Activated CD4-positive, alpha-beta T cell treated with anti-CD3 and anti-CD28 coated beads, Interleukin-2, amount 10 ng/mL, durations not matched to agents 24 days and 14 days (primary cell): Measurements from ENCODE around the gene CABLES1. TPM values are rescaled to one million over a fixed set of nuclear protein-coding genes. Genes with fewer than 3 reads are reported as not detected.

Experiments
- DNase-seq: peaks from one replicate; pipeline ENCODE4 v3.0.0; 2022
- H3K27ac Mint-ChIP-seq: one replicate; pipeline ENCODE4 v1.8.0; 2022; ENCODE audit warnings: mild to moderate bottlenecking, mixed read lengths
- H3K27me3 Mint-ChIP-seq: one replicate; pipeline ENCODE4 v1.8.0; 2022; ENCODE audit warnings: mixed read lengths
- H3K36me3 Mint-ChIP-seq: one replicate; pipeline ENCODE4 v1.8.0; 2022; ENCODE audit warnings: low read depth, mild to moderate bottlenecking, mixed read lengths
- H3K4me1 Mint-ChIP-seq: one replicate; pipeline ENCODE4 v1.8.0; 2021; ENCODE audit warnings: mixed read lengths
- H3K4me3 Mint-ChIP-seq: one replicate; pipeline ENCODE4 v1.8.0; 2022; ENCODE audit warnings: mild to moderate bottlenecking, moderate library complexity, mixed read lengths
- H3K9me3 Mint-ChIP-seq: one replicate; pipeline ENCODE4 v1.8.0; 2021; ENCODE audit warnings: mixed read lengths
- intact Hi-C: fragments of 100-400 bp; cut with micrococcal nuclease; formaldehyde crosslinking; loops from one replicate; pipeline ENCODE4 v1.15.1; 2023
- total RNA-seq: library from RNA; stranded (reverse); gene quantifications from 2 replicates; pipeline ENCODE4 v1.2.3, GENCODE V29; 2022

The CABLES1 gene
- total RNA-seq, 1 donor from 2014 or later: 6.4 TPM

DNA sequence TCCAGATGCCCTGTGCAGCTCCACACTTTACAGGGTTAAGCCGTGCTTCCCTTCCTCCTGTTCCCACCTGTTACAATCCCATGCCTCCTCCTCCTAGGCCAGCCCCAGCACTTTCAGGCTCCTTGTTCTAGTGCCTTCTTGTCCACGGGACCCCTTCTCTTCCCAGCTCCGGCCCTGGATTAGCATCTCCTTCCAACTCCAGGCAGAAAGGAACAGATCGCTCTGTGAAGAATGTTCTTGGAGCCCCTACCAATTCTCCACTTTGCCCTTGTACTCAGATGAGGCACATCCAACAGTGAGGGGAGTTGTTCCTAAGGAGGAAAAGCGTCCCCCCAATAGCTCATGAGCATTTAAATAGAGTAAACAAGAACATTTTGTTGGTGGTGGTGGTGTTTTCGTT is 72.7 kb downstream of the CABLES1 start:
- peaks cover 19% of the 10 kb centered on the region for H3K36me3 Mint-ChIP-seq
- intact Hi-C loops: no loop called here
- no peak overlapping the region for H3K4me3 Mint-ChIP-seq
- no peak overlapping the region for H3K27ac Mint-ChIP-seq
- H3K27me3 Mint-ChIP-seq: no peaks in the 10 kb centered on the region
- no peak for DNase-seq
- H3K9me3 Mint-ChIP-seq: peaks cover 14% of the 10 kb centered on the region
- peaks cover 13% of the 10 kb centered on the region for H3K4me1 Mint-ChIP-seq

GRCh38 chr18:23208600-23208999 is 73.3 kb downstream of the CABLES1 start:
- DNase-seq: no peak
- Mint-ChIP-seq H3K27me3 (no peaks in the 10 kb centered on the region), H3K36me3 (peaks cover 17% of the 10 kb centered on the region), H3K4me3 (no peak overlapping the region), H3K4me1 (peaks cover 11% of the 10 kb centered on the region), H3K27ac (peak overlapping the region; percentile 84), H3K9me3 (peaks cover 14% of the 10 kb centered on the region)
- intact Hi-C loops: no loop called here

DNA sequence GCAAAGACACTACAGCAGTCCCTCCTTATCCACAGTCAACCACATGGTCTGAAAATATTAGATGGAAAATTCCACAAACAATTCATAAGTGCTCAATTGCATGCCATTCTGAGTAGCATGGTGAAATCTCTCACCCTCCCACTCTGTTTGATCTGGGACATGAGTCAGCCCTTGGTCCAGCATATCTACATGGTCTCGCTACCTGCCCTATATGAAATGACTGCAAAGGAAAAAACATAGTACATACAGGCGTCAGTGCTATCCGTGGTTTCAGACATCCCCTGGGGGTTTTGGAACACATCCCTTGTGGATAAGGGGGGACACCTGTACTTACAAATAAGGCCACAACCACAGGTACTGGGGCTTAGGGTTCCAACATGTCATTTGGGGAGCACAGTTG is 73.7 kb downstream of the CABLES1 start:
- Mint-ChIP-seq H3K27ac (peak overlapping the region; percentile 84), H3K9me3 (peaks cover 14% of the 10 kb centered on the region), H3K27me3 (no peaks in the 10 kb centered on the region), H3K4me3 (no peak overlapping the region), H3K4me1 (peaks cover 11% of the 10 kb centered on the region), H3K36me3 (peaks cover 17% of the 10 kb centered on the region)
- no peak for DNase-seq
- intact Hi-C loops: loop anchor here (1.0 kb wide), 2 partner anchors 22 to 75 kb away; no protein-coding TSS in a partner anchor

DNA sequence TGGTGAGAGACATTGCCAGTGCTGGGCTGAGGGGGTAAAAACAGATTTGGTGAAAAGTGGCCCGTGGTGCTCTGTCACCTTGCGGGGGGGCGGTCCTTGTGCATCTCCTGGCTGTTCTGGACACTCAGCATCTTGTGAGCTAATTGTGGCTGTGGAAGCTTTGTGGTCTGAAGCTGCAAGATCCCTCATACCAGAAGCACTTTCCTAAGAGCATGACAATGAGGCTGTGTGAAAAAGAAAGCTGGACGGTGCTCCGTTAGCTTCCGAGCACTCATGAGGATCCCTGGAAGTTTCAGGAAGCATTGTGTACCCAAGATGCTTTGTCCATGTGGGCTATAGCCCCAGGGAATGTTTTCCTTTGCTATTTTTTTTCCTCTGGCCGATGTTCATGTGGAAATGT is 74.5 kb downstream of the CABLES1 start:
- H3K36me3 Mint-ChIP-seq: peaks cover 16% of the 10 kb centered on the region
- H3K4me3 Mint-ChIP-seq: no peak overlapping the region
- peaks cover 14% of the 10 kb centered on the region for H3K9me3 Mint-ChIP-seq
- no peaks in the 10 kb centered on the region for H3K27me3 Mint-ChIP-seq
- intact Hi-C loops: loop anchor here (1.0 kb wide), 2 partner anchors 22 to 75 kb away; no protein-coding TSS in a partner anchor
- peak overlapping the region; percentile 62 for H3K27ac Mint-ChIP-seq
- H3K4me1 Mint-ChIP-seq: peaks cover 11% of the 10 kb centered on the region
- DNase-seq: no peak

DNA sequence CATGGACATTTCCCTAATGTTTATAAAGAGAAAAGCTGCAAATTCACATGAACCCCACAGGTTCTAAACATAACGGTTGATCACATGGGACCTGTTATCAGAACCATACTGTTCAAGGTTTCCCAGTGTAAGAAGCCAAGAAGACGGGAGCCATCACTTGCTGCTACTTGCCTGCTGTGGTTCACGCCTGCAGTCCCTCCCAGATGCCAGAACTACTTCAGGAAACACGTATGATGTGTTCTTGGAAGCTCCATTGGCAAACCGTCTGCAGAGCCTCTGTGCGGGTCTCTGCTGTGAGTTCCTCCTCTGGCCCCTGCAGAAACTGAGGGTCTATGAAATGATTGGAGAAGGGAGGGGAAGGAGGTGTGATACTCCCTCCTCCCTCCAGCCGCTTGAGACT is 75.2 kb downstream of the CABLES1 start:
- Mint-ChIP-seq H3K27me3 (no peaks in the 10 kb centered on the region), H3K4me3 (no peak overlapping the region), H3K9me3 (peaks cover 14% of the 10 kb centered on the region), H3K4me1 (peaks cover 11% of the 10 kb centered on the region), H3K36me3 (peaks cover 16% of the 10 kb centered on the region), H3K27ac (no peak overlapping the region)
- intact Hi-C loops: no loop called here
- DNase-seq: no peak

- intact Hi-C loops: no loop called here
- Mint-ChIP-seq H3K4me1 (peaks cover 11% of the 10 kb centered on the region), H3K4me3 (no peak overlapping the region), H3K36me3 (peaks cover 16% of the 10 kb centered on the region), H3K27me3 (no peaks in the 10 kb centered on the region), H3K9me3 (peaks cover 14% of the 10 kb centered on the region), H3K27ac (no peak overlapping the region)
- no peak for DNase-seq
Measured at GRCh38 chr18:23211146-23211545, 75.9 kb downstream of the CABLES1 start.

GRCh38 chr18:23212161-23212560 is 76.9 kb downstream of the CABLES1 start:
- no peak for DNase-seq
- H3K36me3 Mint-ChIP-seq: peaks cover 14% of the 10 kb centered on the region
- peaks cover 14% of the 10 kb centered on the region for H3K9me3 Mint-ChIP-seq
- no peak overlapping the region for H3K4me3 Mint-ChIP-seq
- H3K27ac Mint-ChIP-seq: no peak overlapping the region
- H3K4me1 Mint-ChIP-seq: peaks cover 11% of the 10 kb centered on the region
- intact Hi-C loops: no loop called here
- no peaks in the 10 kb centered on the region for H3K27me3 Mint-ChIP-seq

- DNase-seq: no peak
- H3K4me1 Mint-ChIP-seq: peaks cover 11% of the 10 kb centered on the region
- peaks cover 10% of the 10 kb centered on the region for H3K36me3 Mint-ChIP-seq
- no peak overlapping the region for H3K4me3 Mint-ChIP-seq
- H3K27ac Mint-ChIP-seq: no peak overlapping the region
- H3K27me3 Mint-ChIP-seq: no peaks in the 10 kb centered on the region
- H3K9me3 Mint-ChIP-seq: peaks cover 8% of the 10 kb centered on the region
- intact Hi-C loops: no loop called here
Measured at GRCh38 chr18:23213200-23213599, 77.9 kb downstream of the CABLES1 start.

- Mint-ChIP-seq H3K4me1 (peaks cover 4% of the 10 kb centered on the region), H3K27ac (no peak overlapping the region), H3K36me3 (peaks cover 1% of the 10 kb centered on the region), H3K4me3 (no peak overlapping the region), H3K9me3 (no peaks in the 10 kb centered on the region), H3K27me3 (no peaks in the 10 kb centered on the region)
- intact Hi-C loops: no loop called here
- no peak for DNase-seq
Measured at GRCh38 chr18:23217781-23218180, 82.5 kb downstream of the CABLES1 start.

DNA sequence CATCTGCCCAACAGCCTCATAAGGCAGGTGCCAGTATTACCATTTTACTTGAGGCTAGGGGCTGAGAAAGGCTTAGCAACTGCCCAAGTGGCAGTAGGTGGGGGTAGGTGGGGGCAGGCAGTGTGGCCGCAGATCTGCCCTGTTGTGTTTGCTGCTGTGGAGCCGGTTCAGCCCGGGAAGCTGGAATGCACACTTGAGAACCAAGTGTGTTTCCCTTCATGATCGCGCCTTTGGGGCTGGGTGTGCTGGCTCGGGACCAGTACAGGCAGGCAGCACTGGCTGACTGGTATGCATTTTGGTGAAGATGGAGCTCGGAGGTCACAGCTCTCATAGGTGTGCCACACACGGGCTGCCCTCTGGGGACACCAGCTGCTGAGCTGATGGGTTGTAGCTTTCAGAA is 85.1 kb downstream of the CABLES1 start:
- H3K4me1 Mint-ChIP-seq: peaks cover 7% of the 10 kb centered on the region
- no peaks in the 10 kb centered on the region for H3K9me3 Mint-ChIP-seq
- intact Hi-C loops: no loop called here
- DNase-seq: no peak
- H3K27ac Mint-ChIP-seq: no peak overlapping the region
- H3K36me3 Mint-ChIP-seq: no peaks in the 10 kb centered on the region
- H3K27me3 Mint-ChIP-seq: no peaks in the 10 kb centered on the region
- H3K4me3 Mint-ChIP-seq: no peak overlapping the region

DNA sequence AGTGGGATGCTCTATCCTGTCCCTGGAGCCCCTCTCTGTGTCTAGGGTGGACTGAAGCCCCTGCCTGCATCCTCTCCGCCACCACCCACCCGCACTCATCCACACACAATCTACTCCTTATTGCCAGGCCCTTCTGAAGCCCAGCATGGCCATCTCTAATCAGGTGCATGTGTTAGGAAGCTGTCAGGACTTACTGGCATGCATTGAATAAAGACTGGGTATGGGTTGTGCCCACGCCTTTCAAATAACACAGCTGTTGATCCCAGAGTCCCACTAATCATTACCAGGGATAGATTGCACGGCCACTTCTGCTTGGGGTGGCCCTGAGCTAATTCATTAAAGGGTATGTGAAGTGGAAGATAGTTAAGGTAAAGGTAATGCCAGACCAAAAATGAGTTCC is 88.4 kb downstream of the CABLES1 start:
- no peak overlapping the region for H3K27ac Mint-ChIP-seq
- H3K36me3 Mint-ChIP-seq: peaks cover 6% of the 10 kb centered on the region
- no peak for DNase-seq
- intact Hi-C loops: no loop called here
- H3K4me3 Mint-ChIP-seq: no peak overlapping the region
- H3K27me3 Mint-ChIP-seq: no peaks in the 10 kb centered on the region
- peaks cover 12% of the 10 kb centered on the region for H3K9me3 Mint-ChIP-seq
- H3K4me1 Mint-ChIP-seq: peaks cover 31% of the 10 kb centered on the region

DNA sequence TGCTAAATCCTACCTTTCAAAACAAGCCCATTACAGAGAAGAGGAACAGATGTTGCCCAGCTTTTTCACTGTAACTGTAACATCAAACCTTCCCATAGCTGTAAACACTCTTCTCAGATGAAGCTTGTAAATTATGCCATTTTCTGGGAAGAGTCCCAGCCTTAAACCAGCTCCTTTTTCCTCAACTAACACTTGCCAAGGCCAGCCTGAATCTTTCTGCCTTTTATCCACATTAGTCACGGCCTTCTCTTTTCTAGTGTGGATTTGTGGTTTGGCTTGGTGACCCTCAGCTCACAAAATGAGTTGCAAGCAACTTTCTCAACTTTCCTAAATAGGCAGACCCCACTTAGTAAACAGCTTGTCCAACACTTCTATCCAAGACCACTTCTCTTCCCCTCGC is 90.2 kb downstream of the CABLES1 start:
- H3K27ac Mint-ChIP-seq: peak overlapping the region; percentile 25
- H3K9me3 Mint-ChIP-seq: peaks cover 12% of the 10 kb centered on the region
- no peak for DNase-seq
- intact Hi-C loops: no loop called here
- peaks cover 40% of the 10 kb centered on the region for H3K4me1 Mint-ChIP-seq
- no peak overlapping the region for H3K4me3 Mint-ChIP-seq
- H3K36me3 Mint-ChIP-seq: peaks cover 7% of the 10 kb centered on the region
- no peaks in the 10 kb centered on the region for H3K27me3 Mint-ChIP-seq

- Mint-ChIP-seq H3K9me3 (peaks cover 12% of the 10 kb centered on the region), H3K27ac (peak overlapping the region; percentile 60), H3K27me3 (no peaks in the 10 kb centered on the region), H3K4me1 (peaks cover 41% of the 10 kb centered on the region), H3K4me3 (no peak overlapping the region), H3K36me3 (peaks cover 9% of the 10 kb centered on the region)
- intact Hi-C loops: no loop called here
- no peak for DNase-seq
Measured at GRCh38 chr18:23226391-23226790, 91.1 kb downstream of the CABLES1 start.

- H3K36me3 Mint-ChIP-seq: peaks cover 14% of the 10 kb centered on the region
- H3K4me3 Mint-ChIP-seq: no peak overlapping the region
Measured at GRCh38 chr18:23226930-23227725, 91.8 kb downstream of the CABLES1 start.

GRCh38 chr18:23227726-23228070 is 92.4 kb downstream of the CABLES1 start:
- peaks cover 17% of the 10 kb centered on the region for H3K36me3 Mint-ChIP-seq
- intact Hi-C loops: no loop called here
- no peak for DNase-seq

More at GRCh38 chr18:23226930-23227725, 91.8 kb downstream of the CABLES1 start:
- intact Hi-C loops: no loop called here
- no peak for DNase-seq
- no peaks in the 10 kb centered on the region for H3K27me3 Mint-ChIP-seq
- peaks cover 48% of the 10 kb centered on the region for H3K4me1 Mint-ChIP-seq
- peak overlapping the region; percentile 60 for H3K27ac Mint-ChIP-seq
- H3K9me3 Mint-ChIP-seq: peaks cover 17% of the 10 kb centered on the region

More at GRCh38 chr18:23227726-23228070, 92.4 kb downstream of the CABLES1 start:
- peaks cover 17% of the 10 kb centered on the region for H3K9me3 Mint-ChIP-seq
- no peaks in the 10 kb centered on the region for H3K27me3 Mint-ChIP-seq
- peaks cover 51% of the 10 kb centered on the region for H3K4me1 Mint-ChIP-seq
- H3K27ac Mint-ChIP-seq: peak overlapping the region; percentile 50
- H3K4me3 Mint-ChIP-seq: no peak overlapping the region
